ENCODE results near the gene ETV1. TPM values are rescaled to one million over a fixed set of nuclear protein-coding genes. Genes with fewer than 3 reads are reported as not detected.

ETV1 gene
- total and polyA plus RNA-seq, 4 donors = 1.2 to 4.3 (median 3.6) TPM

GRCh38 chr7:14023838-14024237, 34.4 kb upstream of the ETV1 start:
- Histone ChIP-seq H3K27ac (ENCODE audit: low read depth in 1 of 2, low read length in 2 of 2) (no peak overlapping the region), H3K27me3 (ENCODE audit: control insufficient read depth in 4 of 4, insufficient read depth in 4 of 4, low read length in 3 of 4) (no peaks in the 10 kb centered on the region), H3K9me3 (ENCODE audit: control insufficient read depth in 4 of 4, low read length in 3 of 4) (peaks cover 0 to 2% (median 0%) of the 10 kb centered on the region in 4 donors), H3K36me3 (ENCODE audit: control insufficient read depth in 4 of 4, insufficient read depth in 3 of 4, low read depth in 1 of 4, low read length in 3 of 4) (no peaks in the 10 kb centered on the region), H3K4me3 (ENCODE audit: low read depth in 1 of 3, low read length in 3 of 3) (no peak overlapping the region), H3K9ac (ENCODE audit: low read depth in 1 of 2, low read length in 2 of 2) (no peak overlapping the region), H3K4me1 (ENCODE audit: control insufficient read depth in 4 of 4, insufficient read depth in 4 of 4, low read length in 3 of 4) (no peaks in the 10 kb centered on the region)
- TF ChIP-seq EGR1 (IDR thresholded peaks at IDR 0.05; ENCODE audit: low read depth in 2 of 2) (no peak), HNF4A (conservative IDR thresholded peaks at IDR 0.05) (no peak), REST (IDR thresholded peaks at IDR 0.05) (no peak), TAF1 (conservative IDR thresholded peaks at IDR 0.05) (no peak), YY1 (IDR thresholded peaks at IDR 0.05) (no peak), FOXA1 (IDR thresholded peaks at IDR 0.05) (no peak), CTCF (IDR thresholded peaks at IDR 0.05; ENCODE audit: low read depth, low read length, missing input control) (no peak), RXRA (IDR thresholded peaks at IDR 0.05) (no peak), RAD21 (IDR thresholded peaks at IDR 0.05) (no peak), HNF4G (IDR thresholded peaks at IDR 0.05) (no peak), GABPA (IDR thresholded peaks at IDR 0.05 in 1 of 2, conservative IDR thresholded peaks at IDR 0.05 in 1 of 2) (no peak), JUND (IDR thresholded peaks at IDR 0.05) (no peak), SP1 (IDR thresholded peaks at IDR 0.05) (no peak), MAX (IDR thresholded peaks at IDR 0.05) (no peak), FOXA2 (IDR thresholded peaks at IDR 0.05) (no peak), NR2F2 (IDR thresholded peaks at IDR 0.05) (no peak)
- TF ChIP-seq, protein P1, sequence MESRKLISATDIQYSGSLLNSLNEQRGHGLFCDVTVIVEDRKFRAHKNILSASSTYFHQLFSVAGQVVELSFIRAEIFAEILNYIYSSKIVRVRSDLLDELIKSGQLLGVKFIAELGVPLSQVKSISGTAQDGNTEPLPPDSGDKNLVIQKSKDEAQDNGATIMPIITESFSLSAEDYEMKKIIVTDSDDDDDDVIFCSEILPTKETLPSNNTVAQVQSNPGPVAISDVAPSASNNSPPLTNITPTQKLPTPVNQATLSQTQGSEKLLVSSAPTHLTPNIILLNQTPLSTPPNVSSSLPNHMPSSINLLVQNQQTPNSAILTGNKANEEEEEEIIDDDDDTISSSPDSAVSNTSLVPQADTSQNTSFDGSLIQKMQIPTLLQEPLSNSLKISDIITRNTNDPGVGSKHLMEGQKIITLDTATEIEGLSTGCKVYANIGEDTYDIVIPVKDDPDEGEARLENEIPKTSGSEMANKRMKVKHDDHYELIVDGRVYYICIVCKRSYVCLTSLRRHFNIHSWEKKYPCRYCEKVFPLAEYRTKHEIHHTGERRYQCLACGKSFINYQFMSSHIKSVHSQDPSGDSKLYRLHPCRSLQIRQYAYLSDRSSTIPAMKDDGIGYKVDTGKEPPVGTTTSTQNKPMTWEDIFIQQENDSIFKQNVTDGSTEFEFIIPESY (IDR thresholded peaks at IDR 0.05) = no peak
- TF ChIP-seq, protein P2, sequence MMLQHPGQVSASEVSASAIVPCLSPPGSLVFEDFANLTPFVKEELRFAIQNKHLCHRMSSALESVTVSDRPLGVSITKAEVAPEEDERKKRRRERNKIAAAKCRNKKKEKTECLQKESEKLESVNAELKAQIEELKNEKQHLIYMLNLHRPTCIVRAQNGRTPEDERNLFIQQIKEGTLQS (IDR thresholded peaks at IDR 0.05) = no peak
- no peak for DNase-seq (ENCODE audit: low spot score)
- WGBS = 83% methylated on average over 2 of the region's 2 CpGs

Measured in liver (tissue), 9 donors.